ACC112 (cell line): Measurements from ENCODE around the gene DLX1.
"Not testable (repeated sequence)": the region's sequence is repeated elsewhere in the genome, so short reads cannot be mapped to it uniquely, and the experiment has no call there.

ENCODE experiments used
- H2AFZ ChIP-seq: fragments of 200-600 bp; sonication (generic); one replicate; pipeline ENCODE4 v1.6.0; 2017; ENCODE audit warnings: antibody characterized with exemption, low read length; ENCODE audit not compliant: unreplicated experiment
- H3K27ac ChIP-seq: fragments of 200-600 bp; sonication (generic); 2 replicates; pipeline ENCODE4 v1.5.1; 2014; ENCODE audit warnings: low read depth, mild to moderate bottlenecking, antibody characterized with exemption, low read length, moderate library complexity
- H3K27me3 ChIP-seq: fragments of 200-600 bp; sonication (generic); 2 replicates; pipeline ENCODE4 v1.6.1; 2014; ENCODE audit warnings: mild to moderate bottlenecking, antibody characterized with exemption, low read length, moderate library complexity, mixed read lengths; ENCODE audit not compliant: insufficient read depth
- H3K36me3 ChIP-seq: fragments of 200-600 bp; sonication (generic); 2 replicates; pipeline ENCODE4 v1.6.1; 2016; ENCODE audit warnings: mild to moderate bottlenecking, antibody characterized with exemption, low read length, moderate library complexity, mixed read lengths; ENCODE audit not compliant: insufficient read depth
- H3K4me1 ChIP-seq: fragments of 200-600 bp; sonication (generic); one replicate; pipeline ENCODE4 v1.6.1; 2016; ENCODE audit warnings: low read length, mixed read lengths; ENCODE audit not compliant: insufficient read depth, unreplicated experiment, control insufficient read depth
- H3K4me3 ChIP-seq: fragments of 200-600 bp; sonication (generic); 2 replicates; pipeline ENCODE4 v1.5.1; 2014; ENCODE audit warnings: mild to moderate bottlenecking, low read depth, low read length
- H3K79me2 ChIP-seq: fragments of 200-600 bp; sonication (generic); one replicate; pipeline ENCODE4 v1.6.0; 2016; ENCODE audit warnings: low read length; ENCODE audit not compliant: control insufficient read depth, unreplicated experiment, insufficient read depth

Gene DLX1

DNA sequence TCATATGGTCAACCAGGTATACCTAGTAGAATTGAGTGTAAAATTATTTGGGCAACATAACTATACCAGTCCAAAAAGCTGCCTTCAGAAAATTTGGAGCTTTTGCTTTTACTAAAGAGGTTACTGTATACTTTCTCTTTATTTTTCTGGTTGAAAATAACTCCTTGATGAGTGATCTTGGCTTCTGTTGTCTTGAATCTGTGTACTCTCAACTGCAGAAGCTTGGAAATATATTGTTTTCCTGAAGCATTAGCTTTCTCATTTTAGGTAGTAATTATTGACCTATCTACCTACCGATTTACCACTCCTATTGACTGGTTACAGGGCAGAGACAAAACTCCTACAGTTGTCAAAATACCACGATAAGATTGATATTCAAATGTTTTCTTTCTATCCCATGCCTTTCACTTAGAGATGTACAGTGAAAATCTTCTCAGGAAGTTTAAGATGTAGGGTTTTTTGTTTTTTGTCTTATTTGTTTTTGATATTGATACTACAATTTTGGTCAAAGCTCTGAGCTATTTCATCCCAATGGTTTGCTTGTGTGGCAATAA, 35.7 kb upstream of the DLX1 start:
- Histone ChIP-seq H3K4me1 (peaks cover 13% of the 10 kb centered on the region), H3K79me2 (no peaks in the 10 kb centered on the region), H2AFZ (no peak overlapping the region), H3K27ac (no peak overlapping the region), H3K36me3 (no peaks in the 10 kb centered on the region), H3K4me3 (no peak overlapping the region), H3K27me3 (no peaks in the 10 kb centered on the region)

DNA sequence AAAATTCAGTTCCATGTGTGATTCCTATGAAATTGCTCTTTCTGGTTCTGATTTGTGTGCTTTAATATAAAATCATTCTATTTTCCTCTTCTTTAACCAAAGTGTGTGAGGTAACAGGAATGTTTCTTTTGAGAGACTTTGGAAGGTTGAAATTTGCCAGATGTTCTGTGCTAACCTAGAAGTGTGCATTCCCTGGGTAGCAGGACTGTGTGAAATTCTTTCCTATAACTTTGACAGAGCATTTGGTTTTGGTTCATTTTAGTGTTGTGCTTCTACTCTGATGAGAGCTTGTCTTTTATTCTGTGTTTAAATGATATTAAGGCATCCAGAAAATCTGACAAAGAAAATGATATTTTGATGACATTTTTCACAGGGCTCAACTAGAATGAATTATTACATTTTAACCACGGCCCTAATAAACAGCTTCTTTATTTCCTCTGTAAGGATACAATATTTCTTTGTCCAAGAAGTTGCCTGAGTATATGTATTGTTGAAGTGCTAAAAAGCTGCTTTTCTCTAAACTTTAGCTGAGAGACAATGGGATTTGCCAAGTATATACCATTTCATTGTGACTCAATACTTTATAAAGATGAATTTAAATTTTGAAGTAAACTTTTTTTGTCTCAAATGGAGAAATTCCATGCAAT, 34.7 kb upstream of the DLX1 start:
- no peaks in the 10 kb centered on the region for H3K36me3 ChIP-seq
- no peak overlapping the region for H2AFZ ChIP-seq
- H3K27ac ChIP-seq, result no peak overlapping the region
- peaks cover 13% of the 10 kb centered on the region for H3K4me1 ChIP-seq
- H3K27me3 ChIP-seq, result no peaks in the 10 kb centered on the region
- H3K4me3 ChIP-seq, result no peak overlapping the region
- no peaks in the 10 kb centered on the region for H3K79me2 ChIP-seq

DNA sequence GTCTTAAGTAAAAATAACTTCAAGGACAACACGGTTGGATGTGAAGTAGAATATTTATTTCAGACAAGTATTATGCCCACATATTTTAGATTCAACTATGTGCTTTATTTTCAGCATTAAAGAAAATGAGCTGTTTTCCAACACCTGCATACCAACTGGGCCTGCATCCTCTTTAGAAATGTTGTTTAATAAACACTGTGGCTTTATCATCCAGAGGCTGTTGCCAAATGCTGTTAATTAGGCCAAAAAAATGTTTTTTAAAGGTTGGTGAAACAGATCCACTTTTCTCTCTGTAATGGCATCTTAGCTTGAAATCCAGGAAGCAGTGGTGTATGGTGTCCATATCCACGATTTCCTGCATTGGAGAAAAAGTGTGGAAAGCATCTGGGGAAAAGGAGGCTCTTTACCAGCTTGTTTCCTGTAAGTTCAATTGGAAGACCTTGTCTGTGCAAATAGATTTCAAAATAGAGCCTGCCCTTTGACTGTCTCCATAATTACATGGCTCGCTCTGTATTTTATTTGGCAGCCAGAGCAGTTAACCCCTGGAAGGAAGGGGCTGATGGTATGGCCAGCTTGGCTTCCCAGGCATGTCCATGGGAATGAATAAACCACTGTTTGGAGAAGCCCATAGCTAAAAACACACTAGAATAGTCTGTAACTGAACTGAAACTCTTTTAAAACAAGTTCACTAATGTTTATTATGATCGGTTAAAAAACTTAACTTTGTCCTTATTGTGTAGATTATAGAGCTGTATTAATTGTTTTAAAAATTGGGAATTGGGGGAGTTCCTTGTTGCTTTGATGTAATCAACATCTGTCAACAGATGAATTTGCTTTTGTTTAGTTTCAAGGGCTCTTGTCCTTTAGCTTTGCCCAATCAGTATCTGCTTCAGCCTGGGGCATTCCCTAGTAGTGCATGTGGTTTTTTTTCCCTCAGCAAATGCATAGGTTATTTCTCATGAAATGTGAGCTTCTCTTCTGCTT, 33.0 kb upstream of the DLX1 start:
- no peaks in the 10 kb centered on the region for H3K36me3 ChIP-seq
- H3K79me2 ChIP-seq, result no peaks in the 10 kb centered on the region
- peak overlapping the region; percentile 29 for H2AFZ ChIP-seq
- peaks cover 13% of the 10 kb centered on the region for H3K4me1 ChIP-seq
- H3K27ac ChIP-seq, result no peak overlapping the region
- H3K27me3 ChIP-seq, result no peaks in the 10 kb centered on the region
- peak overlapping the region; percentile 37; the same call in 1 of the 2 replicates for H3K4me3 ChIP-seq

DNA sequence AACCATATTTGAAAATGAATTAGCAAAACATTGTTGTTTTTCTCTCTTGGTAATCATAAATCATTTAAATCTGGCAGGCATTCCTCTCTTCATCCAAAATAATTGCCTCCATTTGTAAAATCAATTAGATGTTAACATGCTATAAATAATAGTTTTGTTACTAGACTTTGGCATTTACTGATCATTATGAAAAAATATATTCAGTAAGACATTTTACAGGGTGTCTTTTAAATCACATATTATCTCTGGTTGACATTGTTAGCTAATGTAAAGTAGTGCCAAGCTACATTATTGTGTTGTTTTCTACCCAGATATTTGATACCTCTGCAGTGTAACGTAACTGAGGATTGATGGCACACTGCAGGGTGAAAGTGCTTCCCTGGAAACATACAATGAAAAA, 31.8 kb upstream of the DLX1 start:
- Histone ChIP-seq H2AFZ (no peak overlapping the region), H3K27me3 (no peaks in the 10 kb centered on the region), H3K4me3 (no peak overlapping the region), H3K79me2 (no peaks in the 10 kb centered on the region), H3K4me1 (peaks cover 13% of the 10 kb centered on the region), H3K36me3 (no peaks in the 10 kb centered on the region), H3K27ac (no peak overlapping the region)

DNA sequence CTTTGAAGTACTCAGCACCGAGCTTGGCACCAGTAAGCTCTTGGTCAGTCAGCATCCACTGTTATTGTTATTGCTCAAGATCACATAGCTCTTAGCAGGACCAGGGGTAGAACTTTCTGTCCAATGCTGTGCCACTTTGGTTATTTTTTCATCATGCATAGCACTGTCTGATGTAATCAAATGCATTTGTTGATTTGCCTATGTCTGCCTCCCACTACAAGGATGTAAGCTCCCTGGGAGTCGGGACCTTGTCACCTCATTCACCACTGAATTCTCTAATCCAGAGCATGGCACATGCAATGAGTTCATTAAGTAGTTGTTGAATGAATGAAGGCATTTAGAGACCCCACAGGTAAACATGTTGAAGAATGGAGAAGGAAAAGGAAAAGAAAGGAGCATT, 29.0 kb upstream of the DLX1 start:
- H3K4me1 ChIP-seq, result peaks cover 13% of the 10 kb centered on the region
- no peaks in the 10 kb centered on the region for H3K36me3 ChIP-seq
- no peak overlapping the region for H3K27ac ChIP-seq
- H3K27me3 ChIP-seq, result no peaks in the 10 kb centered on the region
- H3K4me3 ChIP-seq, result no peak overlapping the region
- no peak overlapping the region for H2AFZ ChIP-seq
- no peaks in the 10 kb centered on the region for H3K79me2 ChIP-seq

DNA sequence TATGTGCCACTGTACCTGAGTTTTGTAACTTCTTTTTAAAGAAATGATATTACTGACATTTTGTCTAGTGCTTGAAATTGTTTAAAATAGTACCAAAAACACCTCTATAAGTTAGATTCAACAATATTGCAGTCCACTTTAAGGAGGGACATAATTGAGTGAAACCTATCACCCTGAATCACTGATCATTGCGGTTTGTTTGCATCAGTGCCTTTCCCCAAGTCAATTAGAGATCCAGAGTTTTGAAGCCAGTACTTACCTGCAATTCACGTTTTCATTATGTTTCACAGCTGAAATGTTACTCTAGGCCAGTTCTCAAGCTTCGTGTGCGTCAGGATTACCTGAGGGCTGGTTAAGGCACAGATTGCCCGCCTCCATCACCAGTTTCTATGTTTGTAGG, 26.6 kb upstream of the DLX1 start:
- no peaks in the 10 kb centered on the region for H3K36me3 ChIP-seq
- H3K79me2 ChIP-seq, result no peaks in the 10 kb centered on the region
- H3K4me1 ChIP-seq, result no peaks in the 10 kb centered on the region
- H2AFZ ChIP-seq, result no peak overlapping the region
- H3K27ac ChIP-seq, result no peak overlapping the region
- no peaks in the 10 kb centered on the region for H3K27me3 ChIP-seq
- H3K4me3 ChIP-seq, result no peak overlapping the region

DNA sequence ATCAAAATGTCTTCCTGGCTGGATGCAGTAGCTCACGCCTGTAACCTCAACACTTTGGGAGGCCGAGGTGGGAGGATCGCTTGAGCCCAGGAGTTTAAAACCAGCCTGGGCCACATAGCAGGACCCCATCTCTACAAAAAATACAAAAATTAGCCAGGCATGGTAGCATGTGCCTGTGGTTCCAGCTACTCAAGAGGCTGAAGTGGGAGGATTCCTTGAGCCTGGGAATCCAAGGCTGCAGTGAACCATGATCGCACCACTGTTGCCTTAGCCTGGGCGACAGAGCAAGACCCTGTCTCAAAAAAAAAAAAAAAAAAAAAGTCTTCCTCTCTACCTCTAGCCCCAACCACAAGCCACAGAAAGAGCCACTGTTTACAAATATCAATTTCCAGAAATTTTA, 25.2 kb upstream of the DLX1 start:
- H3K36me3 ChIP-seq, H3K4me3 ChIP-seq: not testable (repeated sequence)

DNA sequence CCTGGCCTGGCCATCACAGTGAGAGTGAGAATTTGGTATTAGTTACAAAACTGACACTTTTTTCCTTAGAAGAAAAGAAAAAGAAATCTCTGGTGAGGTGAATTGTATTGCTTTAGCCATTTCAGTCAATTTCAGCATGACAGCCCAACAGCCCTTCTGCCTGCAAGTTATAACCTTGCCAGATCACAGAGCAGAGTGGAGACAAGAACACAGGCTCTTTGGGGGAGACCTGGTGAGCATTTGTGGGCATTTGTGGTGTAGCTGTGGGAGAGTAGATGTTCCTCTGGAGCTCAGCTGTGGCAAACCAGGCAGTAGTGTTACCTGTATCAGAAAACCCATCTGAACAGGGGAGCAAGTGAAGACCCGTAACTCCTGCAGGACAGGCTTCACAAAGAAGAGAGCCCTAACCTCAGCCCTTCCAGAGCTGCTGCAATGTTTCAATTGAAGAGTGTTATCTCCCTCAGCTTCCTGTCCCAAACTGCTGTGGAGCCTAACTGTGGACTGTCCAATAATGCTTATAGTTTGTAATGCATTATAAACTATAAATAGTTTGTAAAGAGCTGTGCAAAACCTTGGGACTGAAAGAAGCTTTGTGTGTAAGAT, 22.8 kb upstream of the DLX1 start:
- no peaks in the 10 kb centered on the region for H3K27me3 ChIP-seq
- H3K79me2 ChIP-seq, result no peaks in the 10 kb centered on the region
- no peak overlapping the region for H2AFZ ChIP-seq

More for the DNA sequence above, 25.2 kb upstream of the DLX1 start:
- H2AFZ ChIP-seq, H3K27me3 ChIP-seq, H3K79me2 ChIP-seq, H3K4me1 ChIP-seq, H3K27ac ChIP-seq: not testable (repeated sequence)

DNA sequence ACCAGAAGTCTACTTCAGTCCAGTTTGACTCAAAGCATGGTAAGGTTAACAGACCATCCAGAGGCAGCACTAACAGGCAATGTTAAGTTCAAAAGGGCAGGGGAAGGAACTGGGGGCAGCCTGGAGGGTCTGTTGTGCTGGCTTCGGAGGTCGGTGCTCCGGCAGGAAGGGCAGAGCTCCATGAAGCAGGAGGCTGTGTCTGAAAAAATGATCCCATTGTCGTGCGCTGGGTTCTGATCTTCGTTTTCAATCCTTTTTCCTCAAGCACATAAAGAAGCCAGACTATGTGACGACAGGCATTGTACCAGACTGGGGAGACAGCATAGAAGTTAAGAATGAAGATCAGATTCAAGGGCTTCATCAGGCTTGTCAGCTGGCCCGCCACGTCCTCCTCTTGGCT, 21.9 kb upstream of the DLX1 start:
- H3K4me1 ChIP-seq, result peaks cover 5% of the 10 kb centered on the region
- no peaks in the 10 kb centered on the region for H3K79me2 ChIP-seq
- H3K27ac ChIP-seq, result no peak overlapping the region
- H3K36me3 ChIP-seq, result no peaks in the 10 kb centered on the region
- no peaks in the 10 kb centered on the region for H3K27me3 ChIP-seq
- no peak overlapping the region for H2AFZ ChIP-seq
- no peak overlapping the region for H3K4me3 ChIP-seq

More for the DNA sequence above, 22.8 kb upstream of the DLX1 start:
- no peak overlapping the region for H3K27ac ChIP-seq
- H3K36me3 ChIP-seq, result no peaks in the 10 kb centered on the region
- H3K4me1 ChIP-seq, result peaks cover 5% of the 10 kb centered on the region
- no peak overlapping the region for H3K4me3 ChIP-seq

DNA sequence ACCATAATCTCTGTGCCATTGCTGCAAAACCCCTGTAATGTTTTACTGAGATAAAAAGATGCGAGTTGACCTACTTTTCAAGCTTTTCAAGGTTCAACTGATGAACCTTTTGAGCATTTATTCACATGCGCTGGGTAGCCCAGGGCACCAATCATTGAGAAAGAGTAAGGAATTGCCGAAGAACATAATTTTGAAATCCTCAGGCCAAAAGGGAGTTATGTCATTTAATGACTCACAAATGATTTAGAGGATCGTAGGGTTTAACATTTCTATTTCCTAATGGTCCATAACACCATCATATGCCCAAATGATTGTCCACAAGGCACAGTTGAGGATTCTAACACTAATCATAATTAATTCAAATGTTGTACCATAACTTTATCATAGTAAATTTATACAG, 20.2 kb upstream of the DLX1 start:
- no peak overlapping the region for H3K4me3 ChIP-seq
- H3K27ac ChIP-seq, result no peak overlapping the region
- no peak overlapping the region for H2AFZ ChIP-seq
- H3K79me2 ChIP-seq, result no peaks in the 10 kb centered on the region
- no peaks in the 10 kb centered on the region for H3K36me3 ChIP-seq
- peaks cover 5% of the 10 kb centered on the region for H3K4me1 ChIP-seq
- H3K27me3 ChIP-seq, result no peaks in the 10 kb centered on the region
